Measurements from ENCODE around the gene SEMA4A. TPM values are rescaled to one million over a fixed set of nuclear protein-coding genes. Genes with fewer than 3 reads are reported as not detected.

Gene SEMA4A
- total and polyA plus RNA-seq, 9 of the 15 experiments (the other 6 are each of a cell fraction or from before 2014, with no cell fraction given): 0.04 to 1.7 (median 0.45) TPM

GRCh38 chr1:156214024-156214748 lies 60.8 kb downstream of the SEMA4A start (continued):
- TF ChIP-seq MGA (IDR thresholded peaks at IDR 0.05): peak; percentile 75
- TF ChIP-seq ZNF592 (IDR thresholded peaks at IDR 0.05): peak; percentile 82
- no peak for TF ChIP-seq ADNP (tag; IDR thresholded peaks at IDR 0.05)
- TF ChIP-seq ZNF165 (CRISPR knock-in tag; IDR thresholded peaks at IDR 0.05; ENCODE audit: borderline replicate concordance): no peak
- TF ChIP-seq NBN (IDR thresholded peaks at IDR 0.05; ENCODE audit: low read depth): 0 out of 2 replicates have a peak, but pooled peaks have one; percentile 21
- TF ChIP-seq TFE3 (CRISPR knock-in tag; IDR thresholded peaks at IDR 0.05): peak; percentile 23; the same call in 1 of the 2 replicates
- TF ChIP-seq ZNF384 (IDR thresholded peaks at IDR 0.05; ENCODE audit: low read depth, low read length): no peak
- no peak; the same call in none of the 2 replicates for TF ChIP-seq NFRKB (IDR thresholded peaks at IDR 0.05; ENCODE audit: low read depth)
